Right lobe of liver (tissue), 6 donors: ENCODE measurements around the gene SOBP. TPM values are rescaled to one million over a fixed set of nuclear protein-coding genes. Genes with fewer than 3 reads are reported as not detected.

Experiments used
- ATAC-seq, 4 donors: fragments of 200-7000 bp; cut with Tn5 transposase; one replicate each; pipeline ENCODE4 v1.9.1; 2020; ENCODE audit warnings: mild to moderate bottlenecking in 4 of 4, moderate library complexity in 4 of 4
- DNase-seq, 3 donors: peaks; one replicate each; pipeline ENCODE4 v3.0.0-alpha.2; 2020
- H3K27ac ChIP-seq, 3 donors: fragments of 200-600 bp; one replicate each; pipeline ENCODE4 v1.8.0; 2022
- H3K27me3 ChIP-seq, 2 donors: fragments of 200-600 bp; one replicate each; pipeline ENCODE4 v1.8.0; 2022
- H3K36me3 ChIP-seq, 4 donors: fragments of 200-600 bp; sonication (generic) in 1 of 4; one replicate each; pipeline versions ENCODE4 v1.5.1 to v1.8.0; 2017 to 2022; ENCODE audit warnings: control low read depth in 1 of 4
- H3K4me1 ChIP-seq, 4 donors: fragments of 200-600 bp; sonication (generic) in 1 of 4; one replicate each; pipeline versions ENCODE4 v1.5.1 to v1.8.0; 2017 to 2022; ENCODE audit warnings: control low read depth in 1 of 4
- H3K4me3 ChIP-seq, 3 donors: fragments of 200-600 bp; one replicate each; pipeline ENCODE4 v1.8.0; 2022
- H3K9me3 ChIP-seq, 4 donors: fragments of 200-600 bp; sonication (generic) in 1 of 4; one replicate each; pipeline versions ENCODE4 v1.5.1 to v1.8.0; 2017 to 2022; ENCODE audit warnings: control low read depth in 1 of 4
- CTCF ChIP-seq, 4 donors: fragments of 200-600 bp in 3 of 4; fragments of 450-650 bp in 1 of 4; IDR thresholded peaks; one replicate each; pipeline versions ENCODE4 v1.5.1 to v1.8.0; 2016 to 2022; ENCODE audit warnings: antibody characterized with exemption in 4 of 4, mild to moderate bottlenecking in 2 of 4
- POLR2A ChIP-seq: fragments of 450-650 bp; IDR thresholded peaks from one replicate; pipeline ENCODE4 v1.6.1; 2017; ENCODE audit warnings: antibody characterized with exemption, mild to moderate bottlenecking
- WGBS: methylation state at CpG from one replicate; pipeline ENCODE4 v1.1.6; 2018; ENCODE audit warnings: low coverage, low lambda C conversion rate; ENCODE audit not compliant: insufficient coverage; ENCODE audit errors: missing lambda C conversion rate; 5-methylcytosine and 5-hydroxymethylcytosine counted together
- intact Hi-C, 2 donors: fragments of 100-400 bp; cut with DNase I; formaldehyde crosslinking; loops; one replicate each; pipeline versions ENCODE4 v1.11.2 to v1.14.1; 2022
- total RNA-seq, 6 experiments: library from RNA; depleted of rRNA in 2 of 6; stranded (reverse); fragments of >200 nt in 2 of 6; fragmentation: NEBNext Ultra II Directional in 3 of 6; extraction: Animal tissue kit (Norgen Biotek cat#: 25700) in 3 of 6; gene quantifications; one replicate each; pipeline versions ENCODE4 v1.1.0 to v1.2.4, GENCODE V29; 2016 to 2023
- donor health status: DM: no; HTN: yes; CAD: no.
- donor health status: DM: no; HTN: no; CAD: no.
- donor health status: DM: no; HTN: no; CAD: no.
- donor health status: DM: no; HTN: yes; CAD: no.
- donor health status: DM: no; HTN: yes; CAD: no.

Gene SOBP
- total RNA-seq, 6 experiments from 2014 or later, result 1.3 to 3.5 (median 1.6) TPM

DNA sequence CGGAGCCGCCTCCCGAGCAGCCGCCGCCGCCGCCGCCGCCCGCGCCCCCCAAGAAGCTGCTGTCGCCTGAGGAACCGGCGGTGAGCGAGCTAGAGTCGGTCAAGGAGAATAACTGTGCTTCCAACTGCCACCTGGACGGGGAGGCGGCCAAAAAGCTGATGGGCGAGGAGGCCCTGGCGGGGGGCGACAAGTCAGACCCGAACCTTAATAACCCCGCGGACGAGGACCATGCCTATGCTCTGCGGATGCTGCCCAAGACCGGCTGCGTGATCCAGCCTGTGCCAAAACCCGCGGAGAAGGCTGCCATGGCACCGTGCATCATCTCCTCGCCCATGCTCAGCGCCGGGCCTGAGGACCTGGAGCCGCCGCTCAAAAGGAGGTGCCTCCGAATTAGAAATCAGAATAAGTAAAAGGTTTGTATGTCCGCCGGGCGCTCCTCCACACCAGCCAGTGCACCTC is 145.2 kb downstream of the SOBP start:
- Histone ChIP-seq H3K4me1 (no peaks in the 10 kb centered on the region), H3K4me3 (no peak overlapping the region), H3K36me3 (no peaks in the 10 kb centered on the region), H3K27ac (no peak overlapping the region), H3K27me3 (no peaks in the 10 kb centered on the region), H3K9me3 (no peaks in the 10 kb centered on the region)
- 90% methylated on average over 5 of the region's 40 CpGs for WGBS
- intact Hi-C loops, result no loop called here
- TF ChIP-seq POLR2A, result no peak
- no peak for TF ChIP-seq CTCF (IDR thresholded peaks at IDR 0.05)
- DNase-seq (no peak), ATAC-seq (no peak)

GRCh38 chr6:107636486-107636885 is 146.6 kb downstream of the SOBP start:
- H3K36me3 ChIP-seq, result no peaks in the 10 kb centered on the region
- intact Hi-C loops, result no loop called here
- H3K9me3 ChIP-seq, result no peaks in the 10 kb centered on the region
- H3K27me3 ChIP-seq, result no peaks in the 10 kb centered on the region
- ATAC-seq (no peak), DNase-seq (no peak)
- no peak overlapping the region for H3K4me3 ChIP-seq
- no peak for TF ChIP-seq POLR2A
- no peak for TF ChIP-seq CTCF (IDR thresholded peaks at IDR 0.05)
- H3K27ac ChIP-seq, result no peak overlapping the region
- H3K4me1 ChIP-seq, result peaks cover 0 to 7% (median 3%) of the 10 kb centered on the region in 4 donors
- WGBS, result 91% methylated on average over 6 of the region's 10 CpGs

- DNase-seq (no peak), ATAC-seq (no peak)
- Histone ChIP-seq H3K27ac (no peak overlapping the region), H3K4me1 (peaks cover 0 to 15% (median 3%) of the 10 kb centered on the region in 4 donors), H3K36me3 (no peaks in the 10 kb centered on the region), H3K27me3 (no peaks in the 10 kb centered on the region), H3K9me3 (no peaks in the 10 kb centered on the region), H3K4me3 (no peak overlapping the region)
- 74% methylated on average over 11 of the region's 11 CpGs for WGBS
- intact Hi-C loops, result no loop called here
- TF ChIP-seq POLR2A, result no peak
- no peak for TF ChIP-seq CTCF (IDR thresholded peaks at IDR 0.05)
These were observed 147.7 kb downstream of the SOBP start for GRCh38 chr6:107637316-107638315.

DNA sequence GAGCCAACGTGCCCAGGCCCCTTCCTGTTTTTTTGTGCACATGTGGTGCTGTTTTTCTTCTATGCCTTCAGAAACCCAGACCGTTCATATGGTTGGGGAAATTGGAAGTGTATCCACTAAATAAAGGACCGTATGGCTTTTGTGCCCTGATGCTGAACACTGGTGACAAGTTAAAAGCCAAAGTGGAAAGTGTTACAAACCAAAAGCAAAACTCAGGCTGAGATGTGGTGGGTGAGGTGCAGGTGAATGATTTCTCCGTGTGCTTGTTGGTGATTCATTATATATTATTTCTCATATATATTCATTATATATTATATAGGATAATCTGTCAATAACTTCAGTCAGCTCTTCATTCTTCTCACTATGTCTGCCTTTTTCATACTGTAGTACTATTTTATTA is 148.6 kb downstream of the SOBP start:
- ATAC-seq, result no peak
- Histone ChIP-seq H3K4me1 (peaks cover 0 to 15% (median 3%) of the 10 kb centered on the region in 4 donors), H3K9me3 (no peaks in the 10 kb centered on the region), H3K36me3 (no peaks in the 10 kb centered on the region), H3K4me3 (no peak overlapping the region), H3K27me3 (no peaks in the 10 kb centered on the region), H3K27ac (no peak overlapping the region)
- intact Hi-C loops, result no loop called here
- no peak for DNase-seq
- no peak for TF ChIP-seq CTCF (IDR thresholded peaks at IDR 0.05)
- TF ChIP-seq POLR2A, result no peak
- WGBS, result 86% methylated on average over 3 of the region's 4 CpGs
